Hepatocyte (in vitro differentiated cells): ENCODE data around the gene PRRG1.

Experiments
- CTCF ChIP-seq: fragments of 200-600 bp; sonication (generic); IDR thresholded peaks from 2 replicates; pipeline ENCODE4 v1.5.1; 2016; ENCODE audit warnings: antibody characterized with exemption, mild to moderate bottlenecking; ENCODE audit not compliant: poor library complexity
- EZH2 ChIP-seq: fragments of 200-600 bp; sonication (generic); IDR thresholded peaks from 2 replicates; pipeline ENCODE4 v1.6.1; 2016; ENCODE audit warnings: antibody characterized with exemption, mild to moderate bottlenecking, borderline replicate concordance
- EZH2phosphoT487 ChIP-seq: fragments of 200-600 bp; sonication (generic); IDR thresholded peaks from one replicate; pipeline ENCODE4 v1.6.1; 2018; ENCODE audit warnings: antibody characterized with exemption, mild to moderate bottlenecking, low read depth, moderate library complexity; ENCODE audit not compliant: unreplicated experiment, severe bottlenecking

- TF ChIP-seq CTCF (no peak), EZH2 (no peak), EZH2phosphoT487 (no peak)
Measured at GRCh38 chrX:37485429-37485828, 136.3 kb downstream of the PRRG1 start.
